ENCODE data around the gene KRIT1.

KRIT1 gene

DNA sequence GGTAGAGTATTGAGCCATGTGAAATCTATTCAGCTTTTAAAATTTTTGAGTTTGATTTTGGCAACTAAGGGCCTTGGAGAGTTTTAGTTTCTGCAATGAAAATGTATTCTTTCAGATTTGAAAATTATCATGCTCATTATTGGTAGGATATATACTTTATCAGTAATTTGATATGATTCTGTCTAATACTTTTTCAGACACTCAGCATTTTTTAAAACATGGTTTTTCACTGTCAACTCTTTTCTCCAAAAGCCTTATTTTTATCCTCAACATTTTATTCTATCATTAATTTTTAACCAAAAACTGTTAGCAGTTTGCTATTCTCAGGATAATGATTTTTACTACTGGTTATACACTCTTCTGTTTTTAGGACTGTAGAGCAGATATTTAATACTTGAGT, 4.9 kb upstream of the KRIT1 start:
- Histone ChIP-seq H2AFZ (ENCODE audit: low read length, unreplicated experiment) (no peak overlapping the region), H3K36me3 (ENCODE audit: insufficient read depth, low read length) (peaks cover 13% of the 10 kb centered on the region; the same call in 1 of the 2 replicates), H3K4me3 (ENCODE audit: low read depth, low read length) (no peak overlapping the region), H3K27me3 (ENCODE audit: insufficient read depth, low read length) (no peaks in the 10 kb centered on the region), H3K4me1 (ENCODE audit: control insufficient read depth, insufficient read depth, low read length, unreplicated experiment) (peaks cover 14% of the 10 kb centered on the region), H3K79me2 (ENCODE audit: control insufficient read depth, insufficient read depth, low read length, unreplicated experiment) (peaks cover 89% of the 10 kb centered on the region), H3K27ac (ENCODE audit: low read depth, low read length) (no peak overlapping the region)

- peak overlapping the region; percentile 93 for H3K4me3 ChIP-seq (ENCODE audit: low read depth, low read length)
- peaks cover 15% of the 10 kb centered on the region for H3K4me1 ChIP-seq (ENCODE audit: control insufficient read depth, insufficient read depth, low read length, unreplicated experiment)
- H2AFZ ChIP-seq (ENCODE audit: low read length, unreplicated experiment): peak overlapping the region; percentile 91
- peak overlapping the region; percentile 7; the same call in 1 of the 2 replicates for H3K27ac ChIP-seq (ENCODE audit: low read depth, low read length)
- no peaks in the 10 kb centered on the region for H3K27me3 ChIP-seq (ENCODE audit: insufficient read depth, low read length)
- H3K36me3 ChIP-seq (ENCODE audit: insufficient read depth, low read length): 0 out of 2 replicates have a peak, but pooled peaks cover 1% of the 10 kb centered on the region
- H3K79me2 ChIP-seq (ENCODE audit: control insufficient read depth, insufficient read depth, low read length, unreplicated experiment): peaks cover 86% of the 10 kb centered on the region
Measured at GRCh38 chr7:92246360-92247101, 817 bp upstream of the KRIT1 start.

DNA sequence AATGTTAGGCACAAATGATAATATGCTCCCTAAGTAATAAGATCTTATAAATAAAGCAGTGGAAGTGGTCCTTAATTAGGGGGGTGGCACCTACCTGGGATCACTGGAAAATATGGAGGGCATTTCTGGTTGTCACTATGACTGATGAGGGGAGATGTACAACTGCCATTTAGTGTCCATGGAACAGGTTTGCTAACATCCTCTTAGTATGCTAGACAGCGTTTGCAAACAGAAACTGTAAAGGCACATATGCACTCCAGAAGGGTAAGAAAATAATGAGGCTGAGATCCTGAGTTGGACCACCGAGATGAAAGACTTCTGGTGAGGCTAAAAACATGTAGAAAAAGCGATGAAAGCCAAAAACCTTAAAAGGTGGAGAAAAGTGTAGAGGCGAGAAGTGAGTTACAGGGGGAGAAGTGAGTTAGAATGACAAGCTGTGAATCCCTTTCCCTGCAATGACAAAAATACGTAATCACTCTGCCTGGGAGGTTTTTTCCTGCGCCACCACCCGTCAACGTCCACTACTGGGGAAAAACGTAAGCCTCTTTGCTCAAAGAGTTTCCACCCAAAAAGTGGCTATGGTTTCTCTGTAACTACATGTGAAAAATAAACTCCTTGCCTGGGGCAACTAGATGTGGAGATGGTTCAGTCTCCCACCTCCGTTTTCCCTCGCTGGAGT, 767 bp downstream of the KRIT1 start:
- H2AFZ ChIP-seq (ENCODE audit: low read length, unreplicated experiment): peak overlapping the region; percentile 93
- H3K4me1 ChIP-seq (ENCODE audit: control insufficient read depth, insufficient read depth, low read length, unreplicated experiment): peaks cover 15% of the 10 kb centered on the region
- peaks cover 72% of the 10 kb centered on the region for H3K79me2 ChIP-seq (ENCODE audit: control insufficient read depth, insufficient read depth, low read length, unreplicated experiment)
- H3K4me3 ChIP-seq (ENCODE audit: low read depth, low read length): peak overlapping the region; percentile 93
- H3K36me3 ChIP-seq (ENCODE audit: insufficient read depth, low read length): peaks cover 5% of the 10 kb centered on the region; the same call in 1 of the 2 replicates
- H3K27ac ChIP-seq (ENCODE audit: low read depth, low read length): peak overlapping the region; percentile 65
- no peaks in the 10 kb centered on the region for H3K27me3 ChIP-seq (ENCODE audit: insufficient read depth, low read length)

- H2AFZ ChIP-seq (ENCODE audit: low read length, unreplicated experiment): no peak overlapping the region
- no peaks in the 10 kb centered on the region for H3K27me3 ChIP-seq (ENCODE audit: insufficient read depth, low read length)
- H3K36me3 ChIP-seq (ENCODE audit: insufficient read depth, low read length): peaks cover 11% of the 10 kb centered on the region; the same call in 1 of the 2 replicates
- peaks cover 54% of the 10 kb centered on the region for H3K79me2 ChIP-seq (ENCODE audit: control insufficient read depth, insufficient read depth, low read length, unreplicated experiment)
- no peak overlapping the region for H3K4me3 ChIP-seq (ENCODE audit: low read depth, low read length)
- no peak overlapping the region for H3K27ac ChIP-seq (ENCODE audit: low read depth, low read length)
- peaks cover 9% of the 10 kb centered on the region for H3K4me1 ChIP-seq (ENCODE audit: control insufficient read depth, insufficient read depth, low read length, unreplicated experiment)
Measured at GRCh38 chr7:92242972-92243371, 2.7 kb downstream of the KRIT1 start.

GRCh38 chr7:92230547-92230946, 15.2 kb downstream of the KRIT1 start:
- no peaks in the 10 kb centered on the region for H3K27me3 ChIP-seq (ENCODE audit: insufficient read depth, low read length)

DNA sequence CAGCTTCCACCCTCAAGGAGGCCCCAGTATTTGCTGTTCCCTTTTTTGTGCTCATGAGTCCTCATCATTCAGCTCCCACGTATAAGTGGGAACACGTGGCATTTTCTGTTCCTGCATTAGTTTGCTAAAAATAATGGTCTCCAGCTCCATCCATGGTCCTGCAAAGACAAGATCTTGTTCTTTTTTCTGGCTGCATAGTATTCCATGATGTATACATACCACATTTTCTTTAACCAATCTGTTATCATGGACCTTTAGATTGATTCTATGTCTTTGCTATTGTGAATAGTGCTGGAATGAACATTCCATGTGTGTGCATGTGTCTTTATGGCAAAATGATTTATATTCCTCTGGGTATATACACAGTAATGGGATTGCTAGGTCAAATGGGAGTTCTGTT, 17.0 kb downstream of the KRIT1 start:
- no peak overlapping the region for H2AFZ ChIP-seq (ENCODE audit: low read length, unreplicated experiment)
- H3K27ac ChIP-seq (ENCODE audit: low read depth, low read length): no peak overlapping the region
- H3K4me1 ChIP-seq (ENCODE audit: control insufficient read depth, insufficient read depth, low read length, unreplicated experiment): no peaks in the 10 kb centered on the region
- no peaks in the 10 kb centered on the region for H3K79me2 ChIP-seq (ENCODE audit: control insufficient read depth, insufficient read depth, low read length, unreplicated experiment)
- H3K27me3 ChIP-seq (ENCODE audit: insufficient read depth, low read length): no peaks in the 10 kb centered on the region
- peaks cover 45% of the 10 kb centered on the region for H3K36me3 ChIP-seq (ENCODE audit: insufficient read depth, low read length)
- no peak overlapping the region for H3K4me3 ChIP-seq (ENCODE audit: low read depth, low read length)

More at GRCh38 chr7:92230547-92230946, 15.2 kb downstream of the KRIT1 start:
- H3K36me3 ChIP-seq (ENCODE audit: insufficient read depth, low read length): peaks cover 48% of the 10 kb centered on the region
- no peak overlapping the region for H2AFZ ChIP-seq (ENCODE audit: low read length, unreplicated experiment)
- H3K4me3 ChIP-seq (ENCODE audit: low read depth, low read length): no peak overlapping the region
- no peak overlapping the region for H3K27ac ChIP-seq (ENCODE audit: low read depth, low read length)
- H3K79me2 ChIP-seq (ENCODE audit: control insufficient read depth, insufficient read depth, low read length, unreplicated experiment): no peaks in the 10 kb centered on the region
- H3K4me1 ChIP-seq (ENCODE audit: control insufficient read depth, insufficient read depth, low read length, unreplicated experiment): no peaks in the 10 kb centered on the region

- no peaks in the 10 kb centered on the region for H3K79me2 ChIP-seq (ENCODE audit: control insufficient read depth, insufficient read depth, low read length, unreplicated experiment)
- no peaks in the 10 kb centered on the region for H3K27me3 ChIP-seq (ENCODE audit: insufficient read depth, low read length)
- no peak overlapping the region for H3K4me3 ChIP-seq (ENCODE audit: low read depth, low read length)
- H3K27ac ChIP-seq (ENCODE audit: low read depth, low read length): no peak overlapping the region
- H3K36me3 ChIP-seq (ENCODE audit: insufficient read depth, low read length): peaks cover 48% of the 10 kb centered on the region
- H2AFZ ChIP-seq (ENCODE audit: low read length, unreplicated experiment): no peak overlapping the region
- no peaks in the 10 kb centered on the region for H3K4me1 ChIP-seq (ENCODE audit: control insufficient read depth, insufficient read depth, low read length, unreplicated experiment)
Measured at GRCh38 chr7:92228100-92228499, 17.6 kb downstream of the KRIT1 start.

- H2AFZ ChIP-seq (ENCODE audit: low read length, unreplicated experiment): no peak overlapping the region
- H3K27ac ChIP-seq (ENCODE audit: low read depth, low read length): no peak overlapping the region
- no peaks in the 10 kb centered on the region for H3K27me3 ChIP-seq (ENCODE audit: insufficient read depth, low read length)
- H3K79me2 ChIP-seq (ENCODE audit: control insufficient read depth, insufficient read depth, low read length, unreplicated experiment): no peaks in the 10 kb centered on the region
- H3K36me3 ChIP-seq (ENCODE audit: insufficient read depth, low read length): peaks cover 47% of the 10 kb centered on the region
- no peak overlapping the region for H3K4me3 ChIP-seq (ENCODE audit: low read depth, low read length)
- no peaks in the 10 kb centered on the region for H3K4me1 ChIP-seq (ENCODE audit: control insufficient read depth, insufficient read depth, low read length, unreplicated experiment)
Measured at GRCh38 chr7:92226981-92227380, 18.7 kb downstream of the KRIT1 start.

GRCh38 chr7:92221766-92222165, 23.9 kb downstream of the KRIT1 start:
- Histone ChIP-seq H3K79me2 (ENCODE audit: control insufficient read depth, insufficient read depth, low read length, unreplicated experiment) (no peaks in the 10 kb centered on the region), H3K4me1 (ENCODE audit: control insufficient read depth, insufficient read depth, low read length, unreplicated experiment) (no peaks in the 10 kb centered on the region), H3K36me3 (ENCODE audit: insufficient read depth, low read length) (peaks cover 44% of the 10 kb centered on the region)

GRCh38 chr7:92206672-92207071, 39.0 kb downstream of the KRIT1 start:
- H3K27me3 ChIP-seq (ENCODE audit: insufficient read depth, low read length): no peaks in the 10 kb centered on the region
- no peak overlapping the region for H3K27ac ChIP-seq (ENCODE audit: low read depth, low read length)
- H3K4me3 ChIP-seq (ENCODE audit: low read depth, low read length): no peak overlapping the region
- H3K36me3 ChIP-seq (ENCODE audit: insufficient read depth, low read length): peaks cover 50% of the 10 kb centered on the region
- H3K79me2 ChIP-seq (ENCODE audit: control insufficient read depth, insufficient read depth, low read length, unreplicated experiment): peaks cover 6% of the 10 kb centered on the region
- H2AFZ ChIP-seq (ENCODE audit: low read length, unreplicated experiment): no peak overlapping the region
- no peaks in the 10 kb centered on the region for H3K4me1 ChIP-seq (ENCODE audit: control insufficient read depth, insufficient read depth, low read length, unreplicated experiment)

More at GRCh38 chr7:92221766-92222165, 23.9 kb downstream of the KRIT1 start:
- no peak overlapping the region for H3K4me3 ChIP-seq (ENCODE audit: low read depth, low read length)
- no peak overlapping the region for H2AFZ ChIP-seq (ENCODE audit: low read length, unreplicated experiment)
- H3K27ac ChIP-seq (ENCODE audit: low read depth, low read length): no peak overlapping the region
- H3K27me3 ChIP-seq (ENCODE audit: insufficient read depth, low read length): no peaks in the 10 kb centered on the region

DNA sequence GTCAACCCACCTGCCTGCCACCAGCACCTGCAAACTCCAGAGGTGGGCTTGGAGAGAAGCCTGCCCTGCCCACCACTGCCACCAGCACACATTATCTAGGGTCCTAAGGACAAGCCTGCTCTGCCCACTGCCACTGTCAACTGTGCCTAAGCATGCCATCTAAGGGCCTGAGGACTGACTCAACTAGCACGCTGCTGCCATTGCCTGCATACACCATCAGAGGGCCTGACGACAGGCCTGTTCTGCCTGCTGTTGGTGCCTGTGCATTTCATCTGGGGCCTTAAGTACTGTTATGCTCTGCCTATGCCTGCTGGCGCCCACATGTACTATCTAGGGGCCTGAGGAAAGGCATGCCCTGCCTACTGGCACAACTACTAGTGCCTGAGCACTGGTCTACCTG, 39.7 kb downstream of the KRIT1 start:
- Histone ChIP-seq H3K4me1 (ENCODE audit: control insufficient read depth, insufficient read depth, low read length, unreplicated experiment) (no peaks in the 10 kb centered on the region), H3K27ac (ENCODE audit: low read depth, low read length) (no peak overlapping the region), H3K36me3 (ENCODE audit: insufficient read depth, low read length) (peaks cover 47% of the 10 kb centered on the region), H3K27me3 (ENCODE audit: insufficient read depth, low read length) (no peaks in the 10 kb centered on the region), H3K79me2 (ENCODE audit: control insufficient read depth, insufficient read depth, low read length, unreplicated experiment) (peaks cover 6% of the 10 kb centered on the region), H2AFZ (ENCODE audit: low read length, unreplicated experiment) (no peak overlapping the region), H3K4me3 (ENCODE audit: low read depth, low read length) (no peak overlapping the region)
